ENCODE measurements around the gene ZNF385D. TPM values are rescaled to one million over a fixed set of nuclear protein-coding genes. Genes with fewer than 3 reads are reported as not detected.

Gene ZNF385D
- total RNA-seq, 1 experiment from 2014 or later, result 0.13 TPM

- peak; percentile 31 for DNase-seq (ENCODE audit: low read depth)
Measured at GRCh38 chr3:21750080-21750696, 822 bp downstream of the ZNF385D start.

- no peak for DNase-seq (ENCODE audit: low read depth)
Measured at GRCh38 chr3:21747966-21748555, 2.9 kb downstream of the ZNF385D start.

GRCh38 chr3:21747376-21747775 lies 3.6 kb downstream of the ZNF385D start:
- peak; percentile 18 for DNase-seq (ENCODE audit: low read depth)

GRCh38 chr3:21745966-21746365 lies 5.0 kb downstream of the ZNF385D start:
- no peak for DNase-seq (ENCODE audit: low read depth)

- no peak for DNase-seq (ENCODE audit: low read depth)
Measured at GRCh38 chr3:21744793-21745192, 6.2 kb downstream of the ZNF385D start.

GRCh38 chr3:21738935-21739702 lies 11.9 kb downstream of the ZNF385D start:
- DNase-seq (ENCODE audit: low read depth), result no peak

GRCh38 chr3:21738283-21738682 lies 12.7 kb downstream of the ZNF385D start:
- no peak for DNase-seq (ENCODE audit: low read depth)

GRCh38 chr3:21734746-21735145 lies 16.3 kb downstream of the ZNF385D start:
- DNase-seq (ENCODE audit: low read depth), result no peak

GRCh38 chr3:21729888-21730459 lies 21.0 kb downstream of the ZNF385D start:
- peak; percentile 39 for DNase-seq (ENCODE audit: low read depth)

- DNase-seq (ENCODE audit: low read depth), result no peak
Measured at GRCh38 chr3:21729331-21729730, 21.7 kb downstream of the ZNF385D start.

- no peak for DNase-seq (ENCODE audit: low read depth)
Measured at GRCh38 chr3:21722768-21723167, 28.2 kb downstream of the ZNF385D start.

GRCh38 chr3:21722301-21722700 lies 28.7 kb downstream of the ZNF385D start:
- no peak for DNase-seq (ENCODE audit: low read depth)

- DNase-seq (ENCODE audit: low read depth), result no peak
Measured at GRCh38 chr3:21718943-21719591, 31.9 kb downstream of the ZNF385D start.

- DNase-seq (ENCODE audit: low read depth), result peak; percentile 97
Measured at GRCh38 chr3:21718161-21718765, 32.7 kb downstream of the ZNF385D start.

GRCh38 chr3:21715662-21716061 lies 35.3 kb downstream of the ZNF385D start:
- no peak for DNase-seq (ENCODE audit: low read depth)

- peak; percentile 96 for DNase-seq (ENCODE audit: low read depth)
Measured at GRCh38 chr3:21705769-21706168, 45.2 kb downstream of the ZNF385D start.

GRCh38 chr3:21704796-21705195 lies 46.2 kb downstream of the ZNF385D start:
- no peak for DNase-seq (ENCODE audit: low read depth)

GRCh38 chr3:21703291-21703690 lies 47.7 kb downstream of the ZNF385D start:
- DNase-seq (ENCODE audit: low read depth), result no peak

- DNase-seq (ENCODE audit: low read depth), result peak; percentile 60
Measured at GRCh38 chr3:21697707-21698106, 53.3 kb downstream of the ZNF385D start.

- no peak for DNase-seq (ENCODE audit: low read depth)
Measured at GRCh38 chr3:21694506-21694905, 56.5 kb downstream of the ZNF385D start.

- no peak for DNase-seq (ENCODE audit: low read depth)
Measured at GRCh38 chr3:21691036-21691435, 60.0 kb downstream of the ZNF385D start.

Data from HT1080 (cell line).